Ishikawa (cell line): Measurements from ENCODE around the gene KCNQ4.

Experiments used
- CEBPB ChIP-seq: IDR thresholded peaks from 2 replicates; pipeline ENCODE4 v1.6.1; 2012
- CREB1 ChIP-seq: IDR thresholded peaks from 2 replicates; pipeline ENCODE4 v1.6.1; 2012; ENCODE audit warnings: low read depth
- EGR1 ChIP-seq: IDR thresholded peaks from 2 replicates; pipeline ENCODE4 v1.6.1; 2012
- EP300 ChIP-seq: IDR thresholded peaks from 2 replicates; pipeline ENCODE4 v1.6.1; 2012; ENCODE audit warnings: borderline replicate concordance
- FOXM1 ChIP-seq: IDR thresholded peaks from 2 replicates; pipeline ENCODE4 v1.6.1; 2012; ENCODE audit warnings: low read depth, borderline replicate concordance
- MAX ChIP-seq: IDR thresholded peaks from 2 replicates; pipeline ENCODE4 v1.6.1; 2012
- NFIC ChIP-seq: IDR thresholded peaks from 2 replicates; pipeline ENCODE4 v1.6.1; 2012
- RAD21 ChIP-seq: IDR thresholded peaks from 2 replicates; pipeline ENCODE4 v1.6.1; 2012; ENCODE audit warnings: low read depth
- REST ChIP-seq: IDR thresholded peaks from 2 replicates; pipeline ENCODE4 v1.6.1; 2012; ENCODE audit warnings: low read depth, mild to moderate bottlenecking
- TAF1 ChIP-seq: IDR thresholded peaks from 2 replicates; pipeline ENCODE4 v1.6.1; 2012; ENCODE audit warnings: low read depth, mild to moderate bottlenecking
- TCF12 ChIP-seq: IDR thresholded peaks from 2 replicates; pipeline ENCODE4 v1.6.1; 2012; ENCODE audit warnings: low read depth
- USF1 ChIP-seq: IDR thresholded peaks from 2 replicates; pipeline ENCODE4 v1.6.1; 2012

DNA sequence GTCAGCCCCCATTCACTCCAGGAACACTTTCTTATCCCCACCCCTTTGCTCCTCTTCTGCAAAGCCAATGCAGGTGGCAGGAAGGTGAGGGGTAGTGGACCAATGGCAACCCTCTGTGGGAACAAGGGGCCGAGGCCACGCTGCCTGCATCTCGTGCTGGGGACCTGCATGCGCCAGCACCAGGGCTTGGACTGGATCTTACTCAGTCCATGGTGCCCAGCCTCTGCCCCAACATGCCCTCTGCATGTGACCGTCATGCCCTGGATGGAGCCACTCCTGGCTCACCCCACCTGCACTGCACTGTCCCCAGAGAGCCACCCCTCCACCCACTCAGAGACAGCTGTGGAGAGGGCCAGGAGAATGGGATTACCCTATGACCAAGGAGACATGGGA is 56.4 kb downstream of the KCNQ4 start:
- TF ChIP-seq USF1 (no peak), MAX (no peak), NFIC (no peak), CEBPB (no peak), EP300 (no peak), CREB1 (no peak), TCF12 (no peak), FOXM1 (no peak), REST (no peak), RAD21 (no peak), EGR1 (no peak), TAF1 (no peak)
